HG02678 (cell line): ENCODE data around the gene MBP.

Source experiments
- ATAC-seq: cut with Tn5 transposase; IDR thresholded peaks from one replicate; pipeline ENCODE4 v1.9.1; 2021; ENCODE audit warnings: mild to moderate bottlenecking, moderate library complexity; ENCODE audit not compliant: unreplicated experiment

The MBP gene

DNA sequence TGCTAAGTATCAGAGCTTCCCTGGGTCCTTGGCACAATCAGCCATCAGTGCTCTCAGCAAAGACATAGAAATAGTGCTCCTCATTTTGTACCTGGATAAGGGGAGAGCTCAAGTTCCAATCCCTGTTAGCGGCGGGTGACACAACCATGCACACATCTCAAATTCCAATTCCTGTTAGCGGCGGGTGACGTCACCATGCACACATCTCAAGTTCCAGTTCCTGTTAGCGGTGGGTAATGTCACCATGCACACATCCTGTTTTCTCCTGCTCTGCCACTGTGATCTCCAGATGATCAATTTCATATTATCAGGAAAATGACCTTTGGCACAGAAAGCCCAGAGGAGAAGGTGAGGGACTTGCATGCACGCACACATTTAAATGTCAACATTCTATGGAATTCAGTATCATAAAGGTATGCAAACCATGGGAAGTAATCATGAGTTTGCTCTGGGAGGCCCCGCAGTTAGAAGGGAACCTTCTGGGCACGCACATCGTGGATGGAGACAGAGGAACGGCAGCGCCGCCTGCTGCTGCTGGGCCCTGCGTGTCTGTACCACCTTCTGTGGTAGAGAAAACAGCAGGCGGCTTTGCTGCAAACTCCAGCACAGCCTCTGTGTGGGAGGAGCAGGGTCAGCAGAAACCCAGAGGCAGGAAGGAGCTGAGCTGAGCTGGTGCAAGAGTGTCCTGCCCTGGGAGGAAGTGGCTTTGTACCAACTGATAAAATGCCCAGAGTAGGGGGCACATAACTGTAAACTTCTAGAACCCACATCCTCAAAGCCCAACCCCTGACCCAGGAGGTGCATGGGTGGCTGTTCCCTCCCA lies 77.8 kb downstream of the MBP start:
- peak; percentile 77 for ATAC-seq

- ATAC-seq, result peak; percentile 10
Observed at GRCh38 chr18:77054288-77054605, 78.3 kb downstream of the MBP start.

GRCh38 chr18:77053616-77054287 lies 78.8 kb downstream of the MBP start:
- ATAC-seq, result no peak

DNA sequence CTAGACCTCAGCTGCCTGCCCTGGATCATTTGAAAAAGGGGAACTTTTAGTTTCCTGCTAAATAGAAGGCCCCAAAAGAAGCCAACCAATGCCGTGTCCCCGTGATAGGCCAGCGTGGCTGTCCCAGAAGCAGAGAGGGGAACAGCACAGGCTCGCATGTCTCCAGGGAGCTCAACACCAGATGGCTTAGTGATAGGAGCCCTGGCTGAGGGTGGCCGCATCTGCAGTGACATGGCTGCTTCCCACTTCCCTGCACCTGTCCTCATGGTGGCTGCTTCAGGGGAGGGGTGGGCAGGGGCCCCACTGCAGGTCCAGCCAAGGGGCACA lies 79.6 kb downstream of the MBP start:
- ATAC-seq, result peak; percentile 44

GRCh38 chr18:77052297-77052982 lies 80.1 kb downstream of the MBP start:
- no peak for ATAC-seq

DNA sequence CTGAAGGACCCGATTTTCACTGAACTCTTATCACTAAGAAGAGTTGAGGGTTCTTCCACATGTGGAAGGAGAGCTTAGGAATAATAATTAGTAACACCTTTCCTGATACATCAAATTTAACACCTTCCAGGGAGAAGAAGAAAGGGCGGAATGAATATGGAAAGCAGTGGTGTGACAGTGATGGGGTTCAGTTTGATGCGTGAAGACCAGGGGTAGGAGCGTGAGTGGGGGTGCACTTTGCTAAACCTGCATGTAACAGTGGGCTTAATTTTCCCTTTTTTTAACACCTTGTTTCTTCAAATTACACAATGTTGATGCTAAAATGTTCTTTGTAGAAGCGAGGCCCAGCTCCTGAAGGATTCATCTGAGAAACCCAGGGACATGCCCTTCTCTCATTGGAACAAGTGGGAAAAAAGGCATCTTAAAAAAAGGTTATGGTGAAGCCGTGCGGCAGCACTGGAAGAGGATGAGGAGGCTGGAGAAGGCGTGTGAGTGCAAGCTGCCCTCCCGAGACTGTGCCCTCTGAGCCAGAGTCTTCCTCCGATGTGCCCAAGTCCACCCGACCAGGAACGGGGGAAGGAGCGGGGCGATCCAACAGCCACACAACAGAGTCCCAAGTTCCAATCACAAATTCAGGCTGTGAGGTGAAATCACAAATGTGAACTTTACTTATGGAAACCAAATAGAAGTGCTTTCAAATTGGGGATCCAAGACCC lies 80.8 kb downstream of the MBP start:
- no peak for ATAC-seq

DNA sequence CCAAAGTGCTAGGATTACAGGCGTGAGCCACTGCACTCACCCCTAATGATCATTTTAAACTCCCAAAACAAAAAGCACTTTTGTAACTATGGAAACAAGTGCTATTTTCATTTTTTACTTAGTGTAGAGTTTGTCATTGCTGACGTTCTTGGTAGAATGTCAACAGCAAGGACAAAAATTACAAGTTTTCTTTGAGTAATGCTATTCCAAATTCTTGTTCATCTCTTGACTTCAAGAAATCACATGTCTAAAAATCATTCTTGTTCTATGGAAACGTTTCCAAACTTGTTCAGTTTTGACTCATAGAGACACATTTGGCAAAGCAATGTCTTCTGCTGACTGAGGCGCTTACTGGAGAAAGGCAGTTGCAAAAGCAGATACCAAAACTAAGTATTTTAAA lies 82.6 kb downstream of the MBP start:
- ATAC-seq, result no peak

GRCh38 chr18:77047803-77048419 lies 84.7 kb downstream of the MBP start:
- ATAC-seq, result no peak

DNA sequence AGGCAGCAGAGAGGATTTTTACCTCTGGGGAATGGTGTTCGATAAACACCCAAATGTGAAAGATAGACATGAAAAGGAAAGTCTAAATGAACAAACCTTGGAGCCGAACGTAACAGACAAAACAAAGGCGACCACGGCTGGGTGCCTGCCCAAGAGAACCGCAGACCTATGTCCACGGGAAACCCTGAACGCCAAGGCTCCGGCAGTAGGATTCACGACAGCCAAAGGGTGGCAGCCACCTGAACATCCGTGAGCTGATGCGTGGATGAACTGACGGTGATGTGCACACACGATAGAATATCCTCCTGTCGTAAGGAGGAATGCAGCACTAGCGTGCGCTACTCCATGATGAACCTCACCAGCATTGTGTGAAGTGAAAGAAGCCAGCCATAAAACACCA lies 85.6 kb downstream of the MBP start:
- ATAC-seq, result no peak

- ATAC-seq, result no peak
Observed at GRCh38 chr18:77046409-77046808, 86.2 kb downstream of the MBP start.

GRCh38 chr18:77045677-77046076 lies 86.9 kb downstream of the MBP start:
- no peak for ATAC-seq

- ATAC-seq, result peak; percentile 49
Observed at GRCh38 chr18:77044866-77045664, 87.5 kb downstream of the MBP start.

DNA sequence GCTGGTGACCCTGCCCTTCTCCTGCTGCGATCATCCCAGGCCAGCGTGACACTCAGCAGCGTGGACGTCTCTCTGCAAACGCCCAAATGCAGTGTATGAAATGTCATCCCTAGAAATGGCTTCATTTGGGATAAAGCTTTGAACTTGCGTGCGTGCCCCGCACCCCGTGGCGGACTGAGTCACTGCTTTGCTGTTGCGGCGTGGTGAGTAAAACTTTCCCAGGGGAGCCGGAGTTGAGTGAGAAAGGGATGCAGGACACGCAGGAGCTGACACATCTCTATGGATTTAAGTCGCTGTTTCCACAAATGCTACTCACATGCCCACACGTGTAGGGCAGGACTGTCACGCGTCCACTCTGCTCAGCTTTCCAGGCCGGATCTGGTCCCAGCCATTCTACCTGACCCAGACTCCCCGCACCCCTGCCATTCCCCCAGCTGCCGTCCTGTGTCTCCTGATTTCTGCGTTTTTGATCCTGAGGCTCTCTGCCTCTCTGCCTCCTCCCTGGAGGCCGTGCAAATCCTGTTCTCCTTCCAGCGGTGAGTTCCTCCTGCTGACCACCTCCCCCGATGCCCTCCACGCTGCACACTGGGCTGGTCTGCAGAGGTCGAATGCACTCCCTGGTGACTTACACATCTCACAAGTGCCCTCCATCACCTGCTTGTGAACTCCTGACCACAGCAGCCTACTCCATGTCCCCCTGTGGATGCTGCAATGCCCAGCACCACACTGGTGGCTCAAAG lies 88.9 kb downstream of the MBP start:
- ATAC-seq, result no peak

- ATAC-seq, result no peak
Observed at GRCh38 chr18:77042583-77042982, 90.0 kb downstream of the MBP start.

- no peak for ATAC-seq
Observed at GRCh38 chr18:77039196-77040130, 93.1 kb downstream of the MBP start.

GRCh38 chr18:77038182-77038858 lies 94.3 kb downstream of the MBP start:
- no peak for ATAC-seq

DNA sequence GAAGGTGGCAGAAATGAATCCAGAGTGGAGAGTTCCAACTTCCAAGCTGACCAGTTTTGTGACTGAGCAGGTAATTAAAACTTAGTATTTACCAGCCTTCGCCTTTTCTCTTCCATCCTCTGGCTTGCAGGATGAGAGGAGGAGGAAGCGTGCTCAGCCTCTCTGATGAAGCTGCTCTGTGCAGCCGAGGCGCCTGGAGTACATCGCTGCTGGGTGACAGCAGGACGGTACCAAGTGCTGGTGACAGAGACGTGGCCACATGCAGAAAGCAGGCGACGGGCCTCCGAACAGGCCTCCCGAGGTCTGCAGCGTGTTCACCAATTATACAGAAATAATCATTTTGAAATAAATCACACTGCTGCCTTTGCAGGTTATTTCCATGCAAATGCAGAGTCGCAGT lies 95.0 kb downstream of the MBP start:
- no peak for ATAC-seq
